Measurements from ENCODE around the gene GPSM3.
"Not testable (repeated sequence)": the region's sequence is repeated elsewhere in the genome, so short reads cannot be mapped to it uniquely, and the experiment has no call there.

The GPSM3 gene

DNA sequence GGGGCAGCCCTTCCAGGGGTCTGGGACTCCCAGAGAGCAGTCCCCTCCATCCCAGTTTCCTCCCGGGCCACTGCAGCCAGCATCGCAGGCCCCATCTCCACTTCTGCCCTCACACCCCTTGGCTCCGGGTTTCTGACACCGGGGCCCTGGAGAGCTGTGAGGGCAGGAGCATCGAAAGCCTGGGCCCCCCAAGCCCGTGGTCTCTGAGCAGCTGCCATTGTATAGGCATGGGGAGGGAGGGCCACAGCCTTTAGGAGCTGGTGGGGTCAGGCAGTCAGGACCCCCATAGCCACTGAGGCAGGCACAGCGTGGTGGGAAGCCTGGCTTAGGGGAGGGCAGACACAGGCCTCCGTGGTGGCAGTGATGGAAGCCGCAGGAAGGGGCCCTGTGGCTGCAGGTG lies 9.7 kb upstream of the GPSM3 start:
- DNase-seq (ENCODE audit: low read depth in 2 of 2), result no peak

DNA sequence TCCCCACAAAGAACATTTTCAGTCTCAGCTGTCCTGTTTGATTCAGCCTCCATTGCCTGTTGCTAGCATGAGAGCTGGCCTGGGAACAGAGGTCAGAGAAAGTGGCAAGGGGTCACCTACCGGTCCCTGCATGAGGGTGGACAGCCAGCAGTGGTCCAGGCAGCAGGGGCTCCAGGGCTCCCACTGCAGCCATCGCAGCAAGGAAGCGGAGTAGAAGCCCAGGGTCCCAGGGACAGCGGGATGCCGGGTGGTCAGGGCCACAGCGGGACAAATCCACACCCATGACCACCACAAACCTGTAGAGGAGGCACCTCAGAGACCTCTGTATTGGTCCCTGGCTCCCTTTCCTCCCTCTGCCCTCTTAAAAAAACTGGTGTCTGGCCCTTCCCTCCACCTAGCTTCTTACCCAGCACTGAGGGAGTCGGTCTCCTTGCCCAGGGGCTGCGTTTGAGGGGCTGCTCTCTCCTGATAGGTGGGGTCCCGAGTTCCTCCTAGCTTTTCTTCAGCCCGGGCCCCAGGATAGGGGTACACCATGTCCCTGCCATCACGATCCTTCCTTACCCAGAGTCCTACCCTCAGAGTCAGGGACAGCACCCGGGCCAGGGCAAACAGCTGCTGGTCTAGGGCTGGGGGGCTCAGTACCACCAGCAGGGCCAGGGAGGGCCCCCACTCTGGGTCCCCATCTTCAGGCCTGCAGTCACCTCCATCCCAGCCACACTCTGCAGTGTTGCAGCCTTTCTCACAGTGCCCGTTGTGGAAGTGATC lies 8.4 kb upstream of the GPSM3 start:
- DNase-seq (ENCODE audit: low read depth in 2 of 2), result no peak

DNA sequence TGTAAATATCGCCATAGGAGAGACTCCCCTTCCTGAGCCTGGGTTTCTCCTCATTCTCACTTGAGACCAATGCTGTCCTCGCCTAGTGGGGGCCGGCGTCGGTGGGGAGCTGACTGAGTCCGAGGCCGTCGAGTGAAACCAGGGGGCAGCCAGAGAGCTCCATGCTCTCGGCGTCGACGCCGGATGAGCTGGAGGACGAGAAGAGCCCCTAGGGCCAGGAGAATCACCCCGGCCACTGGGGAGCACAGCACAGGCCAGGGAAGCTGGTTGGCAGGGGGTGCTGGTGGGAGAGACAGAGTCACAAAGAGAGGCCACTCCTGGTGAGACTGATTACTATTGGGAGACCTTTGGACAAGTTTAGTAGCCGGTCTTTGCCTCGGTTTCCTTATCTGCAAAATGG lies 6.4 kb upstream of the GPSM3 start:
- DNase-seq (ENCODE audit: low read depth in 2 of 2), result no peak

DNA sequence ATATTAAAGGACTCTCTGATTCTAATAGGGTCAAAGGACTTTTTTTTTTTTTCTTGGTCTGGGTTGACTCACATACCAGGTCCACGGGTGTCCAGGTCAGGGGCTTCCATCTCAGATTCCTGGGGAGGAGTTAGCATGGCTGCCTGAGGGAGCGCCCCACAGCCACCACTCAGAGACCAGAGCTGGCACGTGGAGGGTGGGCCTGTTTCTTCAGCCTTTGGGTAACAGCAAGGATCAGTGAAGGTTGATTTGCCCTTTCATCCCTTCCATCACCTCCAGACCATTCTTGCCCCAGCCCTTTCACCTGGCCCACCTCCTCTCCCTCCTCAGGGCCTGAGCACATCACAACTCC lies 5.9 kb upstream of the GPSM3 start:
- DNase-seq (ENCODE audit: low read depth in 2 of 2), result no peak

DNA sequence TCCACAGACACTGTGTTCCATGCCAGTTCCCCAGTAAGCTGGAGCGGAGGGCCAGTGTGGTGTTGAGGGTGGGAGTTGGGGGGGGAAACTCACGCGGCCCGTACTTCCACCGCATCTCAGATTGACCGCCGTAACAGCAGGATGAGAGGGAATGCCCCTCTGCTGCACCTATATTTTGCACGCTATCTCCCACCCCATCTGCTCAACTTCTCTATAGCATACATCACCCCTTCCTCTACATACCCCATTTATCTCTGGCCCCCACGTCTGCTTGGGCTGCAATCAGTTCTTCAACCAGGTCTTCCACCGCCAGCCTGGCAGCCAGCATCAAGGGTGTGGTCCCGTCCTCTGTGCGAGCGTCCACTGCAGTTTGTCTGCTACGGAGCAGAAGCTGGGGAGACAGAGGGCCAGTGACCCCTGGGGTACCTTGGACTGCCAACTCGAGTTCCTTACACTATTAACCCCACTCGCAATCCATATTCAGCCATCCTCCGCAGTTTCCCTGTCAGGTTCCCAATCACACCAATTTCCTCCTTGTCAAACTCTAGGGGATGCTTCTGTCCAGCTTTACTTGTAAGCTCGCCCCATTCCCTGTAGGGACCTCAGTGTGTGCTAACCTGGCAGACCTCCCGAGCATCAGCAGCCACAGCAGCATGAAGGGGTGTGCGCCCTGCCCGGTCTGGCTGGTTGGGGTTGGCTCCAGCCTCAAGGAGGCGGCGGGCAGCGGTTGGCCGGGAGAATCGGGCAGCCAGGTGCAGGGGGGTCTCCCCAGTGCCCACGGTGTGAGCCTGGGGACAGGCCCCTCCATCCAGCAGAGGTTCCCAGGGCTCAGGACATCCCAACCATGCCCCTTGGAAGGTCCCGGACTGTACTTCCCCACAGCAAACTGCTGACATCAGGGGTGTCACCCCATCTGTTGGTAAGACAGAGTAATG lies 4.5 kb upstream of the GPSM3 start:
- DNase-seq (ENCODE audit: low read depth in 2 of 2), result no peak

DNA sequence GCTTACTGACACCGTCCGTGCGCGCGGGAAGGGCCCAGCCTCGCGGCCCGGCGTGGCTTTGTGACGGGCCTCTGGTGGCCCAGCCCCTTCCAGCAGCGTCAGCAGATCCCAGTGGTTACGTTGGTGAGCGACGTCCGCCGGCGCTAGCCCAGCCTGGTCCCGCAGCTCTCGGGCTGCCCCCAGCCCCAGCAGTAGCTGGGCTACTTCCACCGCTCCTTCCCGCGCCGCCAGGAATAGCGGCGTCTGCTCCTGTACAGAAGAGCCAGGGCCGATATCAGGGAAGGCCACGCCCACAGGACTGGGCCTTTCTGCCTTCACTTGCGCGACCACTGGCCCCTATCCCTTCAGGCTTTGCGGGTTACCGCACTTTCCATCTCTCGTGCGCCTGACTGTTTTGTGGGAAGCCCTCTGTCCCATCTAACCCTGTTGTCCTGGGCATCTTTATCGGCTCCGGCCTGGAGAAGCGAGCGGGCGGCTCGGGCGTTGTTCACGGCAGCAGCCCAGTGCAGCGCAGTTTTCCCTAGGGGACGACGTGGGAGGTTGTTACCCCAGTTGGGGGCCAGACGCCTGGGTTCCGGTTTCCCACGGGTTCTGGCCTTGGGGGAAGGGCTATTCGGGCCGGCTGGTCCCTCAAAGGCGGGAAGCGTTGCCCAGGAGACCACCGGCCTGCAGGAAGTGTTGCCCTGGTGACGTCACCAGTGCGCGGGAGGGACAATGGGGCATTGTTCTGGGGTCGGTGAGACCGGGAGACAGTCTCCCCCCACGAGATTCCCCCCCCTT lies 3.6 kb upstream of the GPSM3 start:
- peak; percentile 65 to 70 for DNase-seq (ENCODE audit: low read depth in 2 of 2)

DNA sequence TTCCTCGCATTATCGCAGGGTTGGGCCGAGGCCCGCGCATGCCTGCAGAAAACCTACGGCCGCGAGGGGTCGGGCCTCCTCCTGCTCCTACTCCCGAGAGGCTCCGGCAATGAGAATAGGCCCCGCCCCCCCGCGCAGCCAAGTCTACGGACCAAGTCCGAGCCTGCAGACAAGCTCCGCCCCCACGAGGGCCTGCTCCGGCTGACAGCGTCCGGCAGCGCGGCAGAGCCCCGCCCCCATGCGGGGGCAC lies 3.1 kb upstream of the GPSM3 start:
- DNase-seq (ENCODE audit: low read depth in 2 of 2), result peak; percentile 100

DNA sequence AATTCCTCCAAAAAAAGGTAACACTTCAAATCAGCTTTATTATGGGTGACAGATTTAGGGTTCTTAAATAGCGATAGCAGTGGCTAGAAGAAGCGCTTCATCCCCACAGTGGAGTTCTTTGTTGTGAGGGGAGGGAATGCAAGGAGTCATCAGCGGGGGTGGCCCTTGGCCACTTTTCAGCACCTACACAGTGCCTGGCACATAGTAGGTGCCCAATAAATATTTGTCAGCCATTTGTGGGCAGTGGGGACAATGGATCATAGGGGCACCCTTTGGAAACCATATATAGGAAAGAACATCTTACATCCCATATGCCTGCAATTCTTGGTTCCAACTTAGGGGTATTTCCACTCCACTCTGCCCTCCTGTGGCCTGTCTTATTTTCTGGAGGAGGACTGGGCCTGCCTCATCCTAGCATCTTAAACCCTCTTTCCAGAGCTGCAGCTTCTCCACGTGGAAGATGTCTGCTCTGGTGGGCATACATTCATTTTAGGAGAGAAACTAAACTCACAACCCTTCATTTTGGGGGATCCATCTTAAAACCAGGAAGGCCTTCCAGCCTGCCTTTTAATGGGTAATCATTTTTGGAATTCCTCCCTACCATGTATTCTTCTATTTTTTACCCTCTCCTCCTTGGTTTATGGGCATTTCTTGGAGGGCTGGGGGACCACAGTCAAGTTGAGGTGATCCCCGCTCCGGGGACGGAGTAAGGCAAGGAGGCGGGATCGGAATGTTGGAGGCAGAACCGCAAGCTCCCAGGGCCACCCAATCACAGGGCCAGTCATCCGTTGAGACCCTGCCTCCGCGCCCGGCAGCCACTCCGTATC lies 2.6 kb upstream of the GPSM3 start:
- DNase-seq (ENCODE audit: low read depth in 2 of 2), result no peak

DNA sequence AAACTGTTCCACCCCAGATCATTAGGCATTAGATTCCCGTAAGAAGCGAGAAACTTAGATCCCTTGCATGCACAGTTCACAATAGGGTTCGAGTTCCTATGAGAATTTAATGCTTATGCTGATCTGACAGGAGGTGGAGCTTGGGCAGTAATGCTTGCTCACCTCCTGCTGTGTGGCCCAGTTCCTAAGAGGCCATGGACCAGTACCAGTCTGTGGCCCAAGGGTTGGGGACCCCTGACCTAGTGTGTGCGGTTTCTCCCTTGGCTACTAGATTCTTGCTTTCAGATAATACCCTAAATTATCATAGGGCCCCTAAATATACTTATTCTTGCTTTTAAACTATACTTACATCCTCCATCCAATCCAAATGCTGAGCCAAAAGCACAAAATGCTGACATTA lies 1.9 kb upstream of the GPSM3 start:
- DNase-seq (ENCODE audit: low read depth in 2 of 2), result no peak

DNA sequence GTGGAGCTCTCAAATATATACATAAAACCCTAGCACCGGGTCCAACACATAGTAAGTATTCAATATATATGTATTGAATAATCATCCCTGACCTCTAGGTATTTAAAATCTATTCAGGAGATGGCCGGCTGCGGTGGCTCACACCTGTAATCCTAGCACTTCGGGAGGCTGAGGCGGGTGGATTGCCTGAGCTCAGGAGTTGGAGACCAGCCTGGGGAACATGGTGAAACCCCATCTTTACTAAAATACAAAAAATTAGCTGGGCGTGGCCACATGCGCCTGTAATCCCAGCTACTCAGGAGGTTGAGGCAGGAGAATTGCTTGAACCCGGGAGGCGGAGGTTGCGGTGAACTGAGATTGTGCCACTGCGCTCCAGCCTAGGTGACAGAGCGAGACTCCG lies 653 bp upstream of the GPSM3 start:
- DNase-seq (ENCODE audit: low read depth in 2 of 2), result not testable (repeated sequence)

DNA sequence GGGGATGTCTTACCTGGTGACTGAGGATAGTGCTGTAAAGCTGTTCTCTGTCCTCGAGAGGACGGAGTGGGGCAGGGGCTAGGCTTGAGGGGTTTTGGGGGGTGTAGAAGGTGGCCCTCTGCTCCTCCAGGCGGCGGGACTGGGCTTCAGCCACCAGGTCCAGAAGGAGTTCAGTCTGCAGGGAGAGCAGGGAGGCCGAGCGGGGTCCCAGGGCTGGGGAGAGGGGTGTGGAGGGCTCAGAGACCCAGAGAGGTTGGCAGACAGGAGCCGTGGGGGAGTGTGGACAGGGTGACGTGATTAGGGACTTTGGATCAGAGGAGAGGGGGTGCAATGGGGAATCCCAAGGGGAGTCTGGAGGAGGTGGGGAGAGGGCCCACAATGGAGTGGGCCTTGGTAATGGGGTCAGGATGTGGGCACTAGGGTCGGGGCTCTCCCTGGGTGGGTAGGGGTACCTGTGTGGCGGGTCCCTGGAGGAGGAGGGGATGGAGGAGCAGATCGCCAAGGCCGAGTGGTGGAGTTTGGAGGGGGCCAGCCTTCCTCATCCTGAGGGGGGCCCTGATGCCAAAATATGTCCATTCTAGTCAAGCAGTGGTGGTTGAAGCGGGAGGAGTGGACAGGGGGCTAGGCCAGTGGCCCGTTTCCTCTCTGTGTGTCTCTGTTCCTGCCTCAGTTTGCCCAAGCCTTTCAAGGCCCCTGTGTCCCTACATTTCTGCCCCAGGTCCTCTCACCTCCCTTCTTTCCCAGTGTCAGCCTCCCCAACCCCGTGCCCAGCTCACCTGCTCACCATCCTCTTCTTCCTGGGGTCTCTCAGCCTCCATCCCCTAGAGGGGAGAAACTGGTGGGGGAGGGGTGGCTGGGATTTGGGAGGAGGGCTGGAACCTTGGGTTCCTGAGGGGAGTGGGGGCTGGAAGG lies 491 bp downstream of the GPSM3 start:
- no peak for DNase-seq (ENCODE audit: low read depth in 2 of 2)

DNA sequence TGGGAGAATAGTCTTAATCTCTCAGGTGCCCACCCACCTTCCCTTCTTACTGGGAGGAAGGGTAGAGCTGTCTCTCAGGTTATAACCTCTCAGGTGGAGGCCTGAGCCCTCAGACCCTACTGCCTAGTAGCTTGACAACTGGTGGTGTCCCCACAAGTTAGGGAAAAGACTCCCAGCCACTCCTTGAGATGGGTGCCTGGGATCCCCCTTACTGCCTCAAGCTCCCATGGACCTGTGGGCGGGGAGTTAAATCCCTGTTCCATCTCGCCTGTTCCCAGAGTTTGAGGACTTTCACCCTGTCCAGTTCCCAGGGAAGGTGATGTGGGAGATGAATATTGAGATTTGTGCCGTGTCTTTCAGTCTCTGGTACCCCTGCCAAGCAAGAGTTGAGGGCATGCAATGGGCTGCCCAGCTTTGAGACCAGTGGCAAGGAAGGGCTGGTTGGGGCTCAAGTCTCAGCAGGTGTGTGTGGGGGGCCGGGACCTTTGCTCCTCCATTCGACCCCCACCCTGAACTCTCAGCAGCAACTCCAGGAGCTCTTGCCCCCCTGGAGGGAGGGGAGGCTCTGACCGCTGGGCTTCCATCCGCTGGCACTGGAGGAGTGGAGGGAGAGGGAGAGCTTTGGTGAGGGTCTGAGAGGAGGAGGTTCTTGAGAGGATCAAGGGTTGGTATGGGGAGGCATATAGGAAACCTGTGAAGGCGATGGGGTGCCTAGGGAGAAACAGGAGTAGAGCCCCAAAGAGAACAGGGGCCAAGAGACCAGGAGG lies 1.3 kb downstream of the GPSM3 start:
- no peak for DNase-seq (ENCODE audit: low read depth in 2 of 2)

DNA sequence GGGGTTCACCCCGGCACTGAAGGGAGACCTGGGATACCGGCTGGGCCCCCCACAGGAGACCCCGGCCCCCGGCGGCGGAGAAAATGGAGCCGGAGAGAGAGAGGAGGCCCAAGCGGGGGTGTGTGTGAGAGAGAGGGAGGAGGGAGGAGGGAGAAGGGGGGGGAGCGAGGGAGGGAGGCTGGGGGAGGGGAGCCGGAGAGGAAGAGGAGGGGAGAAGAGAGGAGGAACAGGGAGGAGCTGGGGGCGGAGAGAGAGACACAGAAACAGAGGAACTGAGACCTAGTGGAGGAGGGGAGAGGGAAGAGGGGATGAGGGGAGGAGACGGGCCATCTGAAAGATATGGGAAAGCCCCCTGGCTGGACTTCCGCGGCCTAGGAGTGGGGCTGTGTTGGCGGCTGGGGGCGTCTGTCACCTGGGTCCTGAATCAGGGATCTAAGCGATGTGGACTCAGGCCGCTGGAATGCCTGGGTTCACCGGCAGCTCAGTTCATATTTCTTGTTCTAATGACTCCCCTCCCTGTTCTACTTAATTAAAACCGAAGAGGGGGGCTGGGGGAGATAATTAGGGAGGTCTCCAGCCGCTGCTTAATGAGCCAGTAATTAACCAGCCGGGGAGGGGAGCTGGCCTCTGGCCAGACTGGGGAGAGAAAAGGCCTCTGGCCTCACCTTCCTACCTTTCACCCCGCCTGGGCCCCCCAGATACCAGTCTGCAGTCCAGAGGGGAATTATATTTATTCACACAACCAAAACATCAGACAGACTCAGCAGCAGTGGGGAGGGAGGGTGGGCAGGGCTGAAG lies 2.2 kb downstream of the GPSM3 start, which contains the start of gene PBX2:
PBX2 (minus strand) TSS at position 149 of the 798 bp plus-strand sequence. CDS start 287 bp downstream, outside the sequence.
- DNase-seq (ENCODE audit: low read depth in 2 of 2), result peak; percentile 71 to 78

DNA sequence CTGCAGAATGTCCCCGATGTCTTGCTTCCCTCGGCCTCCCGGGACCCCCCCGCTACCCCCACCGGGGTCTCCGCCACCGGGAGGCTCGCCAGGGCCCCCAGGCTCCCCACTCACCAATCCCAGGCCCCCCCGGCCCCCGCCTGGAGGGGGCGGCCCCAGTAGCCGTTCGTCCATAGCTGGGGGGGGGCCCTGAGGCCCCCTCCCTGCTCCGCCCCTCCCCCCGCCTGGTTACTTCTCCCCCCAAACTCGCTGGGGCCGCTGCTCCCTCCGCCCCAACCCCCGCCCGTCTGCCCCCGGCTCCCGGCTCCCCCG lies 2.7 kb downstream of the GPSM3 start:
- DNase-seq (ENCODE audit: low read depth in 2 of 2), result no peak

DNA sequence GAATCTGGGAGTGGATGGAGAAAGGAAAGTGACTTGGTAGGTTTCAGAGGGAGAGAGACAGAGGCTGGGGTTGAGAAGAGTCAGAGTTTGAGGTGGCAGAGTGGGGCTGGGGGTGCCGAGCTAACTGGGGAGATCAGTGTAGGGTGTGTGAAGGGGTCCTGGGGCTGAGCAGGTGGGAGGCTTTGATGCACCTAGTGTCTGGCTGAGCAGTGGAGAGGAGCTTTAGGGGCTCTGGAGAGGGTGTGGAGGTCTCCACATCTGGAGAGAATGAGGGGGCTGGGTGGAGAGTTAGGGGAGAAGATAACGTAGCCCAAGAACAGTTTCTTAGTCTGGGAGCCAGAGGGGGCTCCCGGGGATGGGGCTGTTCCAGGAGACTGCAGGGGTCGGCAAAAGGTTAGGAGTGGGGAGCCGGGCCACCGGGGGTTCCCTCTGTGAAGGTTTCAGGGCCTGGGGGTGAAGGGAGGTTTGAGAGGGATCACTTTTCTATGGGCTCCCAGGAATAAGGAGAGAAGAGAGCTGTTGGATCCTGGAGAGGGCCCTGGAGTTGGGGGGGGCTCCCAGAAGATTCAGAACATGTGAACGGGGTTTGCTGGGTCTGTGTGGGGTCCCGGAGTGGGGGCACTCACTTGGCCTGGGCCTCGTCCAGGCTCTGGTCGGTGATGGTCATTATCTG lies 3.2 kb downstream of the GPSM3 start:
- DNase-seq (ENCODE audit: low read depth in 2 of 2), result no peak

DNA sequence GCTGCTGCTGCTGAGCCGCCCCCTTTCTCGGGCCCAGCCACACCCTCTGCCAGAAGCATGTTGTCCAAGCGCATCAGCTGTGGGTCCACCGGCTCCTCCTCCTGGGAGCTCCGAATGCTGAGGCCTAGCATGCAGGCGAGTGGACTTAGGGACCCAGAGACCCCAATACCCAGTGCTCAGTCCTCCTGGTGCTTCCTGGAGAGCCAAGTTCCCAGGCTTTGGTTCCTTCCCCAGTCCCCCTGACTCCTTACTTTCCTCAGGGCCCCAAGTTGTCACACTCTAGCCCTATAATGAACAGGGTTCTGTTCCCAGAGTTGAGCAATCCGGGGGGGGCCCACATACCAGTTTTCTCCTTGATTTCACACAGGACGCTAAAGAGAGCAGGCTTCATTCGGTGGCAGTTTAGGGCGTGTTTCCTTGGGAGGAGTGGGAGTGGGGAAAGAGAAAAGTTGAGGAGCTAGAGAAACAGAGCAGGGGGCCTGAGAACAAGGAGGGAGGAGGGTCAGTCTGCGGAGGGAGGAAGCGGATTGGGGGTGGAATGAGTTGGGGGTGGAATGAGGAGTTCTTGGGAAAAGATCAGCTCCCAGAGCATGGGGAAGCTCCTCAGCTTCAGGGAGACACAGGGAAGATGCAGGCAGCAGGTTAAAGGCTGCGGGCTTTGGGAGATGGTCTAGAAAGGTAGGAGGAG lies 3.9 kb downstream of the GPSM3 start:
- no peak for DNase-seq (ENCODE audit: low read depth in 2 of 2)

DNA sequence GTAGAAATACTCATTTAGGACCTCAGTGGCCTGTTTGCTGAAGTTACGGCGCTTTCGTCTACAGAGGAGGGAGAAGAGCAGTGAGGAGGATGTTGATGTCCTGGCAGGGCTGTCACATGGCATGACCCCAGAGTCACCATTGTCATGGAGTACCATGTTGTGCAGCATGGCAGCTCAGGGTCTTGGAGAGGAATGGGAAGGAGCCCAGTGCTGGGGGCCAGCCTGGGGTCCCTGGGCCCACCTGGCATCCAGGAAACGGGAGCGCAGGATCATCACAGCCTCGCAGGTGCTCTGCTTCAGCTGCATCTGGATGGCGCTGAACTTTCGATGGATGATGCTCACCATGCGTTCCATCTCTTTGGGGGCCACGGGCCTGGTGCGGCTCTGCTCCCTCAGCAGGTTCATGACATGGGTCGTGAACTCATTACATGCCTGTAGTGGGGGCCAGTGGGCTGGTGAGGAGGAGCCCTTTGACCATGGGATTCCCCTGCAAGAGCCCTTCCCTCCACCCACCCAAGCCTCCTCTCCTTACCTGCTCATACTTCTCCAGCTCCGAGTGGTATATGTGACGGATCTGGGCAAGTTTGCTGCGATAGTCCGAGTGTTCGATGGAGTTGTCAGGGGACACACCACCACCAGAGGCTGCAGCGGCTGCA lies 4.6 kb downstream of the GPSM3 start:
- not testable (repeated sequence) for DNase-seq (ENCODE audit: low read depth in 2 of 2)
